HG03159 (cell line): ENCODE data around the gene OR6K6.
A peak's percentile ranks its signal among the peaks of the same experiment; 100 is the strongest.

Experiments used
- ATAC-seq: cut with Tn5 transposase; IDR thresholded peaks from one replicate; pipeline ENCODE4 v1.9.1; 2021; ENCODE audit warnings: mild to moderate bottlenecking, moderate library complexity; ENCODE audit not compliant: unreplicated experiment

Gene OR6K6, protein sequence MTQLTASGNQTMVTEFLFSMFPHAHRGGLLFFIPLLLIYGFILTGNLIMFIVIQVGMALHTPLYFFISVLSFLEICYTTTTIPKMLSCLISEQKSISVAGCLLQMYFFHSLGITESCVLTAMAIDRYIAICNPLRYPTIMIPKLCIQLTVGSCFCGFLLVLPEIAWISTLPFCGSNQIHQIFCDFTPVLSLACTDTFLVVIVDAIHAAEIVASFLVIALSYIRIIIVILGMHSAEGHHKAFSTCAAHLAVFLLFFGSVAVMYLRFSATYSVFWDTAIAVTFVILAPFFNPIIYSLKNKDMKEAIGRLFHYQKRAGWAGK

DNA sequence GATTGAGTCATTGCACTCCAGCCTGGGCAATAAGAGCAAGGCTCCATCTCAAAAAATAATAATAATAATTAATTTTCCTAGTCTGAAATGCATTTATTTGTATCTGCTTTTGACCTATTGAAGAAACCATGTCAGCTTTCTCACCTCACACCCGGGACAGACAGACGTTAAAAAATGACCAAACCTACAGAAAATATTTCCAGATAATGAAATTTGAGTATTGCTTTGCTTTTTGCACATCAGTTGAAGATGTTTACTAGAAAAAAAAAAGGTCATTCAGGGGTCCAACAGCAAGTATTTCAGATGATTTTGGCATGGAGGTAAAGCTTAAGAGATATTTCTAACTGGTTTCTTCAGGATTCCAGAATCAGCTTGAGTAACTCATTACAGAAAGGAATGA lies at the start of gene OR6K6:
OR6K6 (plus strand) TSS at position 301 of the 400 bp plus-strand sequence. CDS start 168 bp downstream, outside the sequence.
- ATAC-seq: no peak

DNA sequence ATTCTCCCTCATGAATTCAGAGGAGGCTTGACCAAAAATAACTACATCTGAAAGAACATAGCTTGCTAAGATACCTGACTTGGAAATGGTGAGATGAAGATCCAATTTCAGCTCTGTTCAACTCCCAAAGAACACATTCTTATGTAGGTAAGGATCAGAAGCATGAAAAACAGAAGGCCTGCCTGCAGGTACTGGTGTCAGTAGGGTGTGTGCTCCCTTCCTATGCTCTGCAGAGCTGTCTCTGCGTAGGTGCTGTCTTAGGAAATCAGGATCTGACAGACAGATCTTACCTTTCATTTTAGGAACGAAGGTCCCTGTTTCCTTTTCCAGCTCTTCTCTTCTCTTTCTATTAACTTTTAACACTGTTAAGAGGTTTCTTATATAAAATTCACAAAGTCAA lies 48.4 kb upstream of the OR6K6 start:
- ATAC-seq: no peak

DNA sequence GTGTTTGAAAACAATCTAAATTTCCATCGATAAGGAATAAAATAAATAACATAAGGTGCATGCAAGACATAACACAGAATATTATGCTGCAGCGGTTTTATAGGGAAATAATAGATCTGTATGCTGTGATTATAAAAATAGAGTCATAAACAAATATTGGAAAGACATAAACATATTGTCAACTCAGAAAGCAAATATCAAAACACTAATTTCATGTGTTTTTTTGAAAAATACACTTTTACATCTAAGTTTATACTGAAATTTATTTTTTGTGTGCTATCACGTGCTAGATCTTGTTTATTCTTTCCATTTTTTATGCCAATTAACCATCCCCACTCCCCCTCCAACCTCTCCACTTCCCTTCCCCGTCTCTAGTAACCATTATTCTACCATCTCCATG lies 43.4 kb upstream of the OR6K6 start:
- no peak for ATAC-seq

DNA sequence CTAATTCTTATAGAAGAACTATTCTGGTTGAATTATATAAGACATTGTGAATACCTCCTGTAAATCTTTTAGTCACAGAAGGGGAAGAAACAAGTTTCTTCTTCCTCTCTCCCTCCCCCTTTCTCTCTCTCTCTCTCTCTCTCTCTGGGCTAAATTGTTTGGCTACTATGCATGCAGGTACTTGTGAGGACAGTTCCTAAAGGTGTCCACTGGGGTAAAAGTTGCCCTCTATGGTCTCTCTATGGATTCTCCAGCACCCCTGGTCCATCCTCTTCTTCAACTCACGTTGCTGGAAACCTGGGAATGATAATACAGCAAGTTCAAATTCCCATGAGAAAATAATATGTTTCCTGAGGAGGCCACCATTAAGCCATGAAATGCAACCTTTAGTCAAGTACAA lies 39.8 kb upstream of the OR6K6 start:
- no peak for ATAC-seq

DNA sequence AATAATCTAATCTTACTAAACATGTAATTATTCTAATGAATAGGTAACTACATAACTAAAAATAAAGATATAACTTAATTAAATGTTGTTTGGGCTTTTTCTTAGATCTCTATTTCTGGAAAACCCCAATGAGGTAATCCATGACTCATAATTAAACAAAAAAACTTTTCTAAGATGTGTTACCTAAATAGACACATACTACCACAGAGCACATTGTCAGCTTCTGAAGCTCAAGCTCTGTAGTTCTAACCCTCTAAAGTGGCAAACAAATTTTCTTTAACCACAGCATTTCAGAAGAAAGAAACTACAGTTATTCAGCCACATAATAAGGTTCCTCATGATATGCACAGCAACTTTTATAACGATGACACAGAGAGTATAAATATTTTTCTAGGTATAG lies 38.2 kb upstream of the OR6K6 start:
- ATAC-seq: no peak

DNA sequence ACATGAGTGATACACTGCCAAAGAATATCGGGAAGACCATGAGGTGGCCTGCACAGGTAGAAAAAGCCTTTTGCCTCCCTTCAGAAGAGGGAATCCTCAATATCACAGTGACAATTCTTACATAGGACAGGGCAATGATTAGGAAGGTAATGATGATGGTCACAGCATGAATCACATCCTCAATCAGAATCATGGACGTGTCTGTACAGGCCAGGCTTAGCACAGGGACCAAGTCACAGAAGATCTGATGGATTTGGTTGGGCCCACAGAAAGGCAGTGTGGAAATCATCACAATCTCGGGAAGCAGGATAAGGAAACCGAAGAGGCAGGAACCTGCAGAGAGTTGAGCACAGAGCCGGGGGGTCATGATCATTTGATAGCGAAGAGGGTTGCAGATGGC lies 37.2 kb upstream of the OR6K6 start:
- no peak for ATAC-seq

DNA sequence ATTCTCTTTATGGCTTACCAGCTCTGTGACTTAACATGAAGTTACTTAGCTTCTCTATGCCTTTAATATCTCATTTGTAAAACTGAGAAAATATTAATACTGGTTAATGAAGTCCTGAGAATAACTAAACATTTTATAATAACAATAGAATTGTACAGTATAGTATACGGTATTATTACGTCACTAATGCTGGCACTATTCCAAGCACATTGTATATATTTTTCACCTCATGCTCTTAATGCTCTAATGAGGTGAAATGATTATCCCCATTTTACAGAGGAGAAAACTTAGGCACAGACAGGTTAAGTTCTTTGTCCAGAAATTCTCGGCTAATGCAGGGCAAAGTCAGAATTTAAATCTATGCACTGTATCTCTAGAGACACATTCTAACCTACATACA lies 34.9 kb upstream of the OR6K6 start:
- ATAC-seq: no peak

DNA sequence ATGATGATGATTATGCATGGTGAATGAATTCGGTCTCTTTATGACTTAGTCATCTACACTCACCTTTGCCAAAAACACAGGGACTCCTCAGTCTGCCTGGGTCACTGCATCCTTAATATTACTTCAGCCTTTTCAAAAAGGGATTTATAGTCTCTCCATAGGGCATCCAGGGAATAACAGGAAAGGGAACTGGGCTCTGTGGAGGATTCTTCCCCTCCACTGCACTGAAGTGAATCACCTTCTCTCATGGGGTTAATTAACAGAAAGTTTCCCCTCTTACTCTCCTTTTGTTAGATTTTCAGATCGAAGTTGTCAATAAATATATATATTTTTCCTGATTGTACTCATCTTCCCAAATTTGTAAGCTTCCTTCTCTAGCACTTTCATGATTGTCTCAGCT lies 33.9 kb upstream of the OR6K6 start, which contains the start of gene OR6K3:
OR6K3 (minus strand) TSS at position 101 of the 400 bp plus-strand sequence. CDS start 2,605 bp downstream, outside the sequence.
- no peak for ATAC-seq

DNA sequence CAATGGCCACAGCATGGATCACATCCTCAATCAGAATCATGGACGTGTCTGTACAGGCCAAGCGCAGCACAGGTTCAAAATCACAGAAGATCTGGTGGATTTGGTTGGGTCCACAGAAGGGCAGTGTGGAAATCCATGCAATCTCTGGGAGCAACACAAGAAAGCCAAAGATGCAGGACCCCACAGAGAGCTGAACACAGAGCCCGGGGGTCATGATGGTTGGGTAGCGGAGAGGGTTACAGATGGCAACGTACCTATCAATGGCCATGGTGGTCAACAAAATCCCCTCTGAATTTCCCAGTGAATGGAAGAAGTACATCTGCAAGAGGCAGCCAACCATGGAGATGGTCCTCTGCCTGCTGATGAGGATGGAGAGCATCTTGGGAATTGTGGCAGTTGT lies 30.1 kb upstream of the OR6K6 start:
- no peak for ATAC-seq

DNA sequence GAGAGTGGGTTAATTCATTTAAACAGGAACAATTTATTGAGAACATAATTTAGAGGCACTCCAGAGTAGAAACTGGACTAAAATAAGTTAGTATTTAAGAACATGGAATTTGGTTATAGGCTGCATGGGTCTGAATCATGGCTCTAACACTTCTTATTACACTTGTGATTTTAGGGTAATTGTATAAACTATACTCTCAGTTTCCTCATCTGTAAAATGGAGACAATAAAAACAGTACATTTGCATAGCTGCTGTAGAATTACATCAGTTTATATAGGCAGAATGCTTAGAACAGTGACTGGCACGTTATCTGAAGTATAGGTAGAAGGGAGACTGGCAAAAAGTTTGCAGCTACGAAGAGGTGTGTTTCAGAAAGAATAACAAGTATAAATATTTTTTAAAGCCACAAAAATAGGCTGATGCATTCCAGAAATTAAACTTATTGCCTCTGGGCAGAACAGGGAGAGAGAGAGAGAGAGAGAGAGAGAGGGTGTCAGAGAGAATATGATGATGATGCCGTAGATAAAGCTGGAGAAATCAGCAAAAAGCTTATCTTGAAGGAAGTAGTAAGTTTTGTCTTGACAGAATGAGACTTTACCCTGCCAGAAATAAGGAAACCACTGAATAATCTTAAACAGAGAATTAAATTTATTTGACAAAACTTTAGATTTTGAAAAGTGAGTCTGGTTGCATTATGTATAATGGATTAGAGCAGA lies 25.9 kb upstream of the OR6K6 start:
- ATAC-seq: no peak

DNA sequence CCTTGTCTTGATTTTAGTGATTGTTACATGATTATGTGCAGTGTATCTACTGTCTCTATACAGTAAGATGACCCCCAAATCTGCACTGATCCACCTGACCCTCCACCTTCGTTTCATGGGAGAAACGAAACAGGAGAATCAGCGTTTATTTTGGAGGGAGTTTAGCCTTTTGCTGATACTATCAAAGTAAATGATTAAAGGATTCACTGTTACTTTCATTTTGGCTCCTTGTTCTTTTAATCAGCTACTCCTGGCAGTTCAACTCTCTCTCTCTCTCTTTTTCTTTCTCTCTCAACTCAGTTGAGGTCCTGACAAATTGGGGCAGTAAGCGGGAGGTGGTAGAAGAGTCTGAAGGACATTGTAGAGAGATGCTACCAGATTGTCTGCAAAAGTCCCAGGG lies 24.1 kb upstream of the OR6K6 start:
- ATAC-seq: no peak

DNA sequence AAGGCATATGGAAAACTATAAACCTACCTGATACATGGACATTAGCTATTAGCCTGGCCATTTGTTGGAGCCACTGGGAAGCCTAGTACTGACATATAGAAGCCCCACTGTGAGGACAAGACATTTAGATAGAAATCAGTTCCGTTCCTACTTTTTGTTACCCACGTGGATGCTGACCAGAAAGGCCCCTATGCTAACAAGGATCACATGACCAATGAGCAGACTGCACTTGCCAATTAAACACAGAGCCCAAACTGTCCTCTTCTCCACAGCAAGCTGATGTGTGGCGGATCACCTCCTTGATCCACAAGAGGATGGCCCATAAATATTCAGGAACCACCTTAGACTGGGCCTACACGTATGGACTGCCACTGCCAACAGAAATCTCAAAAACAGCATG lies 22.8 kb upstream of the OR6K6 start:
- ATAC-seq: no peak

DNA sequence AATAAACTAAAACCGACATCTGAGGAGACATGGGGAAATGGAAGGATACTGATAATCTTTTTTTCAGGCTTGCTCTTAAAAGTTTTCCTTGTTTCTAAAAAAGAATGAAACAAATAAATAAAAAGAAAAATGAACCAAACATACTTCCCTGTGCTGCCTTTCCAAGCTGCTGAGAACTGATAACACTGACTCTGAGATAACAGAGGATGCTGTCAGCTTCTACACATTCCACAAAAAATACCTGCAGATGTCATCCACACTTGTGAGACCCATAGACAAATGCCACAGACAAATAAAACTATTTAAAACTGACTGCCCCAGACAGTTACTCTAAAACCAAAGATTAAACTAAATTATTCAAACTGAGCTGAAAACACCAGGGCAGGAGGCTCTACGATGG lies 22.0 kb upstream of the OR6K6 start:
- ATAC-seq: no peak

DNA sequence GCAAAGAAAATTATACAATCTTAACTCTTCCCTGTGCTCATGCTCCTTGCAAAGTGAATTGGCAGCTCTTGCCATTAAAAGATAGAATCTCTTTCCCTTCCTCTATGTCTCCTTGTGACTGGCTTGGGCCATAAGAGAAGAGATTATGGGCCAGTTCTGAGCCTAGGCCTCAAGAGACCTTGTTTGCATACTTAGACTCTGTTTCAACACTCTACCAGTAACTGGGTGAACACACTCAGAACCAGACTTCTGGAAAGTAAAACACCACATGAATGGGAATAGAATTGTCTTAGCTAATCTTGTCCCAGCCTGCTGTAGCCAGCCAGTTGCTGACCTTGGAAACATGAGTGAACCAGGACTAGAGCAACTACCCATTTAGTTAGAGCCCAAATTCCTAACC lies 18.7 kb upstream of the OR6K6 start:
- ATAC-seq: no peak

DNA sequence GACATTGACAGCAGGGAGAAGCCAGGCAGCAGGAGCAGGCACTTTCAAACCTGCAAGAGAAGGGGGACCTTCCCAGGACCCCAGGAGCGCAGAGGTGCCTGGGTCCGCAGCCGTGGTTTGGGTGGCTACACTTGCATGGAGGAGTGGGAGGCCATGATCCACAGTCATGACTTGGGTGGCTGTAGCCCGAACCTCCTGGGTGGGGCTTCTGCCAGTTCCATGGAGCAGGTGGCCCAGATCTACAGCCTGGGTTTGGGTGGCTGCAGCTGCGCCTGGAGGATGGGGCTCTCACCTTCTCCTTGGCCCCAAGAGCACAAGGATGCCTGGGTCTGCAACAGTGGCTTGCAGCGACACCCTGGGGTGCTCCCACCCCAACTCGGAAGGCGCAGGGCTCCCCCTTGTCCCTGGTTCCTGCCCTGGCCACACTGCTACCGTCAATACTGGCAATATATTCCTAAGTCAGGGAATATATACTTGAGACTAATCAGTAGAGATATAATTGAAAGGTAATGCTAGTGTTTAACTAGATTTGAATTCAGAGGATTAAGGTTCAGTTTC lies 2.3 kb upstream of the OR6K6 start:
- no peak for ATAC-seq

DNA sequence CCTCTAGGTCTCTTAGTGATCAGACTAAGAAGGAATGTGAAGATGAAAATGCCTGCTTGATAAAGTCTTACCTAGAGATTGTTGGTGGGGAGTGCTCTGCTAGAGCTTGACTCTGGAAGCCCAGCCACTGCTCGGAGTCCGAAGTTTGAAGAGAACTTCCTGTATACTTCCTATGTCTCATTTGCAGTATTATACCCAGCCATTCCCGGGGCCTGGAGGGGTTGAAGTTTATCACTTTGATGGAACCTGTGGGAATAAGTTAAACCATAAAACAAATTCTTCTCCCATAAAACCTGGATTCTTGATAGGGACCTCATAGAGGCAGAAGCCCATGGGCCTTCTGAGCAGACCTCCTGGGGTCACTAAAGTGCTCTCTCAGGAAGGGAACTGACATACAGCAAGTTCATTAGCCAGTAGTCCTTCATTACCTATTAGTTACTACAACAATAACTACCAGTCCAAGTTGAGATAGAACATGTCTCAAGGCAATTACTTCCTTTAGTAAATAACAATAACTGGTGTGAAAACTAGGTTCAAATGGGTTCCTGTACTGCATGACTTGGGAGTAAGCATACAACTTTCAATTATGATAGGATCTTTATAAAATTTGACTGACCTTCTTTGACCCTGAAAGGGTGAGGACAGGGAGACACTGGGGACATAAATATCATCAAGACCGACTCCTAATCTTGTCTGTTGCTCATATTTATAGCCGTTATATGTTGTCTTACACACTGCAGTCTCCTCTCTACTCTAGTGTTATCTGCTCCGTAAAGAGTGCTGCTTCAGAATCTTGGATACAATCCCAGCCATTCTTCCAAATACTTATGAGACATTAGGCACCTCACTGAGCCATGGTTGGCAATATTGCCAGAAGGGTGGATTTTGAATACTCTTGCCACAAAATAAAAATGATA lies 17.7 kb downstream of the OR6K6 start, which contains the start of gene OR6N1:
OR6N1 (minus strand) TSS at position 246 of the 917 bp plus-strand sequence. CDS start 5,513 bp downstream, outside the sequence.
- no peak for ATAC-seq

DNA sequence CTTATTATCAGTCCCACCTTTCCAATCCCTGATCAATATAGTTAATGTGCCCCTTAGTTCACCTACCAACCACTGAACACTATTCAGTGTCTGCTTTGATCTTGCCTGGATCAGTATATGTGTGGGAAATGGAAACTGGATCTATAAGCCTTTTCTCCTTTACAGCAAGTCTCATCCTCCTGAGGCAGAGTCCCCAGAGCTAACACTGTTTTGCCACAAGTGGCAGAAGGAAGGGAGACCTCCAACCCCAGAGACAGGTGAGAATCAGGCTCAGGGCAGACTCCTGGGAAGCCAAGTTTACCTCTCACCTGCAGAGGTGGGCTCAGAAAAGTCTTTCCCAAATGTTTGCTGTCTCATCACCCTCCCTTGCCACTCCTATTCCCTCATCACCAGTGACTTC lies 26.6 kb downstream of the OR6K6 start, which contains the start of gene OR6N2:
OR6N2 (minus strand) TSS at position 101 of the 400 bp plus-strand sequence. CDS start 3,569 bp downstream, outside the sequence.
- no peak for ATAC-seq

DNA sequence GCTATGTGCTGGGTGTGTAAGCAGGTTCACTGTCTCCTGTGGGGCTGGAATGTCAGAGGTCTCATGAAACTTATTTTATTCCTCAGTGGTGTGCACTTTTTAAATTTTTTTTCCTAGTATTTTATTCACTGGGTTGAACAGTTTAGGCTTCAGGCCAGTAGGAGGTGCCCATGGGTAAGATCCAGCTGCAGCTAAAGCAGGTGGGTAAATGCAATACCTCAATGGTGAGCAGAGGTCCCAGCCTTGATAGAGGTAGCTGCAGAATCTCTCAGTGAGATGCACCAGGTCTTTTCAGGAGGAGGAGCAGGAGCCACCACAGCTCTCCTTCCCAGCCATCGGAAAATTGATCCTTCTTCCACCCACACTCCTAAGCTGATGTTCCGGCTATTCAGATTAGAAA lies 39.1 kb downstream of the OR6K6 start:
- ATAC-seq: peak; percentile 52

DNA sequence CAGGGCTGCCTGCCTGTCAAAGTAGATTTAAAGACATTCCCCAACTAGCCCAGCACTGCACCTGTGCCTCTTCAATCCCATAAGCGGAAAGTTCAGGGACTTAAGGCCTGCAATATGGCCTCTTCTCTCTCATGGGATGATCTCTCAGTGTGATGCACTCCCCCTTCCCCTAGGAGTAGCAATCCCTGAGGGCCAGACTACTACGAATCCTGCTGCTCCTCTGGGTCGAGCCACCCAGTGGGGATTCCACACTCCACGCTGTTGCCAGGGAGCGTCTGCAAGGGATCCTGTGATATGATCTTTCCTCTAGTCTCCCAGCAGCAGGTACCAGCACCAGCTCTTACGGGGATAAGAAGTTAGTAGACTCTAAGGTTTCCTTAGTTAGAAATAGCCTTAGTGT lies 39.7 kb downstream of the OR6K6 start:
- ATAC-seq: no peak

DNA sequence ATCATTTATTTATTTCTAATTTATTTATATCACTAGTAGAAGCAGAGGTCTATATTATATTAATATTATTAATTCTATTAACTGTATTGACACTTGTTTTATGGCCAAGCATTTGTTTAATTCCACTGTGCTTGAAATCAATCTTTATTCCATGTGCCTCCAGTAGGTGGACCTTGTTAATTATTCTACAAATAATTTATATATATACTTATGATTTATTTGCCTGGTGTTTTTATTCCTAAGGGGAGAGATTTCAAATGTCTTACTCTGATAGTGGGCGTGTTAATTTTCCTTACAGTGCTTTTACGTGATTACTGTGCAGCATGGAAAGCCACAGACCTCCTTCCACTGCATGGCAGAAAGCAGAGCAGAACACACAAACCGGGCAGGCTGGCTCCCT lies 44.0 kb downstream of the OR6K6 start:
- ATAC-seq: no peak

DNA sequence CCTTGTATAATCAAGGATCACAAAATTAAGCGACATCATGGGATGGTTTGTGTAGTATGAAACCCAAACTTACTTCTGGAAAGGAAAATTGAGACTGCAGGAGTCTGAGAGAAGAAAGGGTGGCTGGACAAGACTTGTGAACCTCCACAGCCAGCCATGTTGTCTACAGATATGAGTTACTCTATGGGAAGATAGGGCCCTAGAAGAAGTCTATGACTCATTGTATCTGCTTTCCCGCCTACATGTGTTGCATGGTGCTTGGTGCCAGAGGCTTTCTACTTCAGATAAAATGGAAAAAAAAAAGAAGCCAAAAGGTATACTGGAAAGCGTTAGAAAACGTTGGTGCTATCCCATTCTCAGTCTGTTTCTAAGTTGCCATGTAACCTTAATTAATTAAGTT lies 45.2 kb downstream of the OR6K6 start:
- ATAC-seq: no peak
